ENCODE measurements around the gene BEND7.

Gene BEND7

DNA sequence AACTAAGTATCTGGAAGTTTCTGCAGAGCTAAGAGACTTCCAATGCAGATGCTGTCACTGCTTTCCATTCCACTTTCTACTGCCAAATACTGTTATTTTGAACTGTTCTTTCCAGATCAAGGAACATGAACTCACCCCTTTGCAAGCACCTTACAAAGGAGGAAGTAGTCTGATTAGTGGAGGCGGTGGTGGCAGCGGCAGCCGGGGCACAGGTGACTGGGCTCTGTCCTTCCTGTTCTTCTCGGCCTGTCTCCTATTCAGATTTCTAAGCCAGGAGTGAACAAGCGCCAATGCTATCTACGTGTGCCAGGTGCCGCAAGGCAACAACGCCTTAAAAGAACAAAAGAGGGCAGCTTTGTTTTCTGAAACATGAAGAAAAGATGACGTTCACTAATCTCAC lies 44.9 kb downstream of the BEND7 start:
- no peak overlapping the region for H3K4me3 ChIP-seq (ENCODE audit: low read length in 2 of 2)
- H2BK15ac ChIP-seq (ENCODE audit: low read length), result no peak overlapping the region
- H3K27ac ChIP-seq (replicated peaks; ENCODE audit: low read length), result no peak overlapping the region
- H3K9ac ChIP-seq (ENCODE audit: low read depth, low read length, poor library complexity), result no peak overlapping the region
- H3K4me1 ChIP-seq (ENCODE audit: control insufficient read depth in 2 of 2, insufficient read depth in 1 of 2, low read depth in 1 of 2, low read length in 2 of 2), result peaks cover 0 to 4% of the 10 kb centered on the region in 2 donors
- no peak overlapping the region for H2AFZ ChIP-seq (ENCODE audit: low read length)
- no peak overlapping the region for H2BK5ac ChIP-seq (ENCODE audit: low read length)
- H3K9me3 ChIP-seq (replicated peaks in 1 of 2; ENCODE audit: control insufficient read depth in 2 of 2, insufficient read depth in 1 of 2, low read depth in 1 of 2, low read length in 2 of 2), result no peaks in the 10 kb centered on the region
- H3K79me1 ChIP-seq (ENCODE audit: low read depth, low read length), result no peaks in the 10 kb centered on the region
- H3K4me2 ChIP-seq (ENCODE audit: insufficient read depth, low read length, poor library complexity, severe bottlenecking), result no peak overlapping the region
- no peak overlapping the region for H3K4ac ChIP-seq (ENCODE audit: low read length)
- H3K27me3 ChIP-seq (ENCODE audit: control insufficient read depth in 3 of 3, insufficient read depth in 3 of 3, low read depth in 1 of 3, low read length in 3 of 3), result no peaks in the 10 kb centered on the region
- no peak overlapping the region for H3K14ac ChIP-seq (ENCODE audit: low read length)
- DNase-seq (ENCODE audit: low spot score), result no peak
- no peak overlapping the region for H3K18ac ChIP-seq (ENCODE audit: low read length)
- H2BK120ac ChIP-seq (ENCODE audit: low read depth, low read length), result no peak overlapping the region
- no CpG with 5 or more reads among the region's 9 CpGs for WGBS, 2 donors (ENCODE audit: extremely low coverage in 2 of 2, insufficient read length in 2 of 2, insufficient replicate concordance in 1 of 2)
- no peak overlapping the region for H4K8ac ChIP-seq (ENCODE audit: low read depth, low read length)
- no peak overlapping the region for H4K91ac ChIP-seq (ENCODE audit: low read depth, low read length, poor library complexity)
- peaks cover 0 to 4% of the 10 kb centered on the region in 2 donors for H3K36me3 ChIP-seq (replicated peaks in 1 of 2; ENCODE audit: control insufficient read depth in 2 of 2, insufficient read depth in 2 of 2, low read length in 2 of 2)
- H2BK12ac ChIP-seq (ENCODE audit: low read length), result no peak overlapping the region
- no peak overlapping the region for H2AK5ac ChIP-seq (ENCODE audit: low read depth, low read length)
- H3K23ac ChIP-seq (ENCODE audit: low read depth, low read length, poor library complexity), result no peak overlapping the region

- Histone ChIP-seq H2BK12ac (ENCODE audit: low read length) (no peak overlapping the region), H3K79me1 (ENCODE audit: low read depth, low read length) (no peaks in the 10 kb centered on the region), H3K27ac (replicated peaks; ENCODE audit: low read length) (no peak overlapping the region), H2AFZ (ENCODE audit: low read length) (no peak overlapping the region), H3K27me3 (ENCODE audit: control insufficient read depth in 3 of 3, insufficient read depth in 3 of 3, low read depth in 1 of 3, low read length in 3 of 3) (no peaks in the 10 kb centered on the region), H4K8ac (ENCODE audit: low read depth, low read length) (no peak overlapping the region), H3K18ac (ENCODE audit: low read length) (no peak overlapping the region), H2AK5ac (ENCODE audit: low read depth, low read length) (no peak overlapping the region), H3K9ac (ENCODE audit: low read depth, low read length, poor library complexity) (no peak overlapping the region), H3K4me1 (ENCODE audit: control insufficient read depth in 2 of 2, insufficient read depth in 1 of 2, low read depth in 1 of 2, low read length in 2 of 2) (no peaks in the 10 kb centered on the region), H3K23ac (ENCODE audit: low read depth, low read length, poor library complexity) (no peak overlapping the region), H3K4ac (ENCODE audit: low read length) (no peak overlapping the region), H3K14ac (ENCODE audit: low read length) (no peak overlapping the region), H3K4me3 (ENCODE audit: low read length in 2 of 2) (no peak overlapping the region), H3K9me3 (replicated peaks in 1 of 2; ENCODE audit: control insufficient read depth in 2 of 2, insufficient read depth in 1 of 2, low read depth in 1 of 2, low read length in 2 of 2) (no peaks in the 10 kb centered on the region), H3K36me3 (replicated peaks in 1 of 2; ENCODE audit: control insufficient read depth in 2 of 2, insufficient read depth in 2 of 2, low read length in 2 of 2) (peaks cover 0 to 4% of the 10 kb centered on the region in 2 donors), H4K91ac (ENCODE audit: low read depth, low read length, poor library complexity) (no peak overlapping the region), H3K4me2 (ENCODE audit: insufficient read depth, low read length, poor library complexity, severe bottlenecking) (no peak overlapping the region), H2BK15ac (ENCODE audit: low read length) (no peak overlapping the region), H2BK5ac (ENCODE audit: low read length) (no peak overlapping the region), H2BK120ac (ENCODE audit: low read depth, low read length) (no peak overlapping the region)
- WGBS, 2 donors (ENCODE audit: extremely low coverage in 2 of 2, insufficient read length in 2 of 2, insufficient replicate concordance in 1 of 2), result no CpG with 5 or more reads among the region's 3 CpGs
- DNase-seq (ENCODE audit: low spot score), result no peak
Observed at GRCh38 chr10:13483073-13483472, 45.7 kb downstream of the BEND7 start.

GRCh38 chr10:13481690-13482089 lies 47.1 kb downstream of the BEND7 start:
- no peak overlapping the region for H3K18ac ChIP-seq (ENCODE audit: low read length)
- no peak overlapping the region for H3K4me3 ChIP-seq (ENCODE audit: low read length in 2 of 2)
- no peak overlapping the region for H3K4me2 ChIP-seq (ENCODE audit: insufficient read depth, low read length, poor library complexity, severe bottlenecking)
- no peak overlapping the region for H3K14ac ChIP-seq (ENCODE audit: low read length)
- H3K27me3 ChIP-seq (ENCODE audit: control insufficient read depth in 3 of 3, insufficient read depth in 3 of 3, low read depth in 1 of 3, low read length in 3 of 3), result no peaks in the 10 kb centered on the region
- H2BK15ac ChIP-seq (ENCODE audit: low read length), result no peak overlapping the region
- H2BK120ac ChIP-seq (ENCODE audit: low read depth, low read length), result no peak overlapping the region
- no peak overlapping the region for H4K8ac ChIP-seq (ENCODE audit: low read depth, low read length)
- H2BK12ac ChIP-seq (ENCODE audit: low read length), result no peak overlapping the region
- no peaks in the 10 kb centered on the region for H3K4me1 ChIP-seq (ENCODE audit: control insufficient read depth in 2 of 2, insufficient read depth in 1 of 2, low read depth in 1 of 2, low read length in 2 of 2)
- no peak overlapping the region for H2BK5ac ChIP-seq (ENCODE audit: low read length)
- no peak overlapping the region for H2AK5ac ChIP-seq (ENCODE audit: low read depth, low read length)
- DNase-seq (ENCODE audit: low spot score), result no peak
- no peaks in the 10 kb centered on the region for H3K9me3 ChIP-seq (replicated peaks in 1 of 2; ENCODE audit: control insufficient read depth in 2 of 2, insufficient read depth in 1 of 2, low read depth in 1 of 2, low read length in 2 of 2)
- H3K27ac ChIP-seq (replicated peaks; ENCODE audit: low read length), result no peak overlapping the region
- no CpG with 5 or more reads among the region's 10 CpGs for WGBS, 2 donors (ENCODE audit: extremely low coverage in 2 of 2, insufficient read length in 2 of 2, insufficient replicate concordance in 1 of 2)
- H3K4ac ChIP-seq (ENCODE audit: low read length), result no peak overlapping the region
- H3K9ac ChIP-seq (ENCODE audit: low read depth, low read length, poor library complexity), result no peak overlapping the region
- no peak overlapping the region for H4K91ac ChIP-seq (ENCODE audit: low read depth, low read length, poor library complexity)
- H3K23ac ChIP-seq (ENCODE audit: low read depth, low read length, poor library complexity), result no peak overlapping the region
- no peaks in the 10 kb centered on the region for H3K79me1 ChIP-seq (ENCODE audit: low read depth, low read length)
- no peak overlapping the region for H2AFZ ChIP-seq (ENCODE audit: low read length)
- H3K36me3 ChIP-seq (replicated peaks in 1 of 2; ENCODE audit: control insufficient read depth in 2 of 2, insufficient read depth in 2 of 2, low read length in 2 of 2), result peaks cover 0 to 4% of the 10 kb centered on the region in 2 donors

DNA sequence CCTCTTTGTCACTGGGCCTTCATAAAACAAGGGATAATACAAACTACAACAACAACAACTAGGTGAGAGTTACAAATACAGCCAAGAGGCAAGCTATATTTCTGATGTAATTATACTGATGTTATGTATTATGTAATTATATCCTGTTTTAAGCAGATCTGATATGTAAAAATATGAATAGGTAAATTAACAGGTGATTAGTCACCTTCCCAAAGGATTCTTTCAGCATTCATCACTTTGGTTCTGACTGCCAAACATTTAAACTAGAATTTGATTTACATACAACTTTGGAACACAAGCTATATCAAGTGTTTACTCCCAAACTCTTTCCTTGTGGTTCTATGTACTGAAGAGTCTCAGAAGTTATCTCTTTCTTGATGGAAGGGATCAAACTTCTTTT lies 53.7 kb downstream of the BEND7 start:
- H3K4me1 ChIP-seq (ENCODE audit: control insufficient read depth in 2 of 2, insufficient read depth in 1 of 2, low read depth in 1 of 2, low read length in 2 of 2), result no peaks in the 10 kb centered on the region
- no peak overlapping the region for H3K4ac ChIP-seq (ENCODE audit: low read length)
- no peak overlapping the region for H2AFZ ChIP-seq (ENCODE audit: low read length)
- H3K27me3 ChIP-seq (ENCODE audit: control insufficient read depth in 3 of 3, insufficient read depth in 3 of 3, low read depth in 1 of 3, low read length in 3 of 3), result no peaks in the 10 kb centered on the region
- H3K9me3 ChIP-seq (replicated peaks in 1 of 2; ENCODE audit: control insufficient read depth in 2 of 2, insufficient read depth in 1 of 2, low read depth in 1 of 2, low read length in 2 of 2), result peaks cover 0 to 2% of the 10 kb centered on the region in 2 donors
- no peak overlapping the region for H2BK120ac ChIP-seq (ENCODE audit: low read depth, low read length)
- no peak for DNase-seq (ENCODE audit: low spot score)
- no peak overlapping the region for H2BK15ac ChIP-seq (ENCODE audit: low read length)
- no peak overlapping the region for H3K23ac ChIP-seq (ENCODE audit: low read depth, low read length, poor library complexity)
- H3K4me2 ChIP-seq (ENCODE audit: insufficient read depth, low read length, poor library complexity, severe bottlenecking), result no peak overlapping the region
- H3K4me3 ChIP-seq (ENCODE audit: low read length in 2 of 2), result no peak overlapping the region
- no peaks in the 10 kb centered on the region for H3K79me1 ChIP-seq (ENCODE audit: low read depth, low read length)
- H3K14ac ChIP-seq (ENCODE audit: low read length), result no peak overlapping the region
- no peak overlapping the region for H4K8ac ChIP-seq (ENCODE audit: low read depth, low read length)
- H3K36me3 ChIP-seq (replicated peaks in 1 of 2; ENCODE audit: control insufficient read depth in 2 of 2, insufficient read depth in 2 of 2, low read length in 2 of 2), result peaks cover 0 to 14% of the 10 kb centered on the region in 2 donors
- H2AK5ac ChIP-seq (ENCODE audit: low read depth, low read length), result no peak overlapping the region
- no peak overlapping the region for H3K9ac ChIP-seq (ENCODE audit: low read depth, low read length, poor library complexity)
- no peak overlapping the region for H3K27ac ChIP-seq (replicated peaks; ENCODE audit: low read length)
- H4K91ac ChIP-seq (ENCODE audit: low read depth, low read length, poor library complexity), result no peak overlapping the region
- no peak overlapping the region for H2BK5ac ChIP-seq (ENCODE audit: low read length)
- H2BK12ac ChIP-seq (ENCODE audit: low read length), result no peak overlapping the region
- H3K18ac ChIP-seq (ENCODE audit: low read length), result no peak overlapping the region
